HepG2 (cell line): ENCODE data around the gene SEC31A.

Source experiments
- CEBPG ChIP-seq: IDR thresholded peaks from 2 replicates; pipeline ENCODE4 v1.6.1; 2016
- CTCF ChIP-seq: sonication (generic); formaldehyde crosslinking; IDR thresholded peaks from 2 replicates; pipeline ENCODE4 v1.5.0; 2020; ENCODE audit warnings: mild to moderate bottlenecking, missing genetic modification reagents, moderate library complexity
- EED ChIP-seq: sonication (generic); formaldehyde crosslinking; IDR thresholded peaks from 2 replicates; pipeline ENCODE4 v1.5.0; 2020; ENCODE audit warnings: mild to moderate bottlenecking, missing genetic modification reagents
- EP300 ChIP-seq, 3 experiments: sonication (generic) in 1 of 3; formaldehyde crosslinking in 1 of 3; IDR thresholded peaks; 2 replicates each; pipeline versions ENCODE4 v1.5.1 to v1.6.1; 2011 to 2020; ENCODE audit warnings: low read depth in 2 of 3, low read length in 2 of 3, borderline replicate concordance in 1 of 3, improper control_type of control experiment in 1 of 3, mild to moderate bottlenecking in 1 of 3, missing genetic modification reagents in 1 of 3, moderate library complexity in 1 of 3
- HCFC1 ChIP-seq: fragments of 150-350 bp; IDR thresholded peaks from 2 replicates; pipeline ENCODE4 v1.6.1; 2014; ENCODE audit warnings: low read depth, low read length
- KAT8 ChIP-seq: IDR thresholded peaks from 2 replicates; pipeline ENCODE4 v1.6.1; 2016; ENCODE audit warnings: missing genetic modification reagents, missing compliant biosample characterization
- MEIS1 ChIP-seq: sonication (generic); formaldehyde crosslinking; IDR thresholded peaks from 2 replicates; pipeline ENCODE4 v1.9.0; 2021; ENCODE audit warnings: mild to moderate bottlenecking, missing genetic modification reagents, moderate library complexity, borderline replicate concordance
- RFX5 ChIP-seq: IDR thresholded peaks from 2 replicates; pipeline ENCODE4 v1.6.1; 2011; ENCODE audit warnings: low read depth, low read length, improper control_type of control experiment
- SRF ChIP-seq: IDR thresholded peaks from 2 replicates; pipeline ENCODE4 v1.6.1; 2011; ENCODE audit warnings: mild to moderate bottlenecking, low read depth, low read length, moderate library complexity
- USF2 ChIP-seq, 2 experiments: sonication (generic) in 1 of 2; formaldehyde crosslinking in 1 of 2; IDR thresholded peaks; 2 replicates each; pipeline versions ENCODE4 v1.5.1 to v1.6.1; 2011 to 2020; ENCODE audit warnings: borderline replicate concordance in 1 of 2, low read depth in 1 of 2, low read length in 1 of 2, mild to moderate bottlenecking in 1 of 2, missing genetic modification reagents in 1 of 2, moderate library complexity in 1 of 2
- YY1 ChIP-seq: IDR thresholded peaks from 2 replicates; pipeline ENCODE4 v1.6.1; 2011; ENCODE audit warnings: low read length, low read depth, moderate library complexity, mild to moderate bottlenecking; ENCODE audit not compliant: insufficient read depth, insufficient replicate concordance
- ZNF224 ChIP-seq: sonication (generic); formaldehyde crosslinking; IDR thresholded peaks from 2 replicates; pipeline ENCODE4 v1.5.0; 2020; ENCODE audit warnings: mild to moderate bottlenecking, missing genetic modification reagents
- ZNF776 ChIP-seq: sonication (generic); formaldehyde crosslinking; IDR thresholded peaks from 2 replicates; pipeline ENCODE4 v1.4.0; 2020; ENCODE audit warnings: mild to moderate bottlenecking, missing genetic modification reagents

GRCh38 chr4:82905205-82905604, 14.3 kb upstream of the SEC31A start:
- no peak for TF ChIP-seq RFX5
- TF ChIP-seq KAT8 (CRISPR knock-in tag) = no peak
- TF ChIP-seq MEIS1 = no peak
- no peak for TF ChIP-seq SRF
- TF ChIP-seq ZNF224 (CRISPR knock-in tag) = no peak
- no peak for TF ChIP-seq YY1
- TF ChIP-seq EP300 (IDR thresholded peaks at IDR 0.05; ENCODE audit: low read depth in 2 of 2, low read length in 2 of 2) = no peak
- no peak for TF ChIP-seq EP300 (CRISPR knock-in tag; IDR thresholded peaks at IDR 0.05; ENCODE audit: borderline replicate concordance)
- TF ChIP-seq CEBPG (CRISPR knock-in tag) = no peak
- no peak for TF ChIP-seq ZNF776 (CRISPR knock-in tag)
- TF ChIP-seq EED = no peak
- no peak for TF ChIP-seq USF2 (IDR thresholded peaks at IDR 0.05; ENCODE audit: low read depth, low read length)
- TF ChIP-seq USF2 (CRISPR knock-in tag; IDR thresholded peaks at IDR 0.05; ENCODE audit: borderline replicate concordance) = no peak
- TF ChIP-seq HCFC1 = no peak
- TF ChIP-seq CTCF = no peak
